Measurements from ENCODE around the gene SDE2. TPM values are rescaled to one million over a fixed set of nuclear protein-coding genes. Genes with fewer than 3 reads are reported as not detected.
"Not testable (repeated sequence)": the region's sequence is repeated elsewhere in the genome, so short reads cannot be mapped to it uniquely, and the experiment has no call there.

SDE2 gene
- total and polyA plus RNA-seq, 10 of the 15 experiments (the other 5 are each of a cell fraction or from before 2014, with no cell fraction given) = 2.7 to 19.4 (median 12.6) TPM

DNA sequence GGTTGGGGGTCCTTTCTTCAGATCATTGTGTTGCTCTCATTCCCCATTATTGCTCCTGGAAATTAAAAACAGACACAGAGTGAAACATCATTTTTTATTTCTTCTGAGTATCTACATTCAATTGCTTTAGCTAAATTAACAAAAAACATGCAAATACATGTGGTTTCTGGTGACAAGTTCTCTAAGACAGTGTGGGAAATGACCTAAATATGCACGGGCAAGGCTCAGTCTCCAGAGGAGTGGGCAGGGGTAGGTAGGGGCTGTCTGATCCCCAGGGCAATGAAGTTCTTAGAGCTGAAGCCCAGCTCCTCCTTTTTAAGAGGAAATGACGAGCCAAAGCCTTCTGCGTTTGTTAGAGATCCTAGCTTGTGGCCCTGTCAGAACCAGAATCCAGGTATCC is 62.6 kb downstream of the SDE2 start:
- H3K4me2 ChIP-seq (ENCODE audit: control insufficient read depth, insufficient read depth) = no peak overlapping the region
- intact Hi-C loops (cut with micrococcal nuclease; ENCODE audit: unreplicated experiment) (no loop called here), in situ Hi-C loops (cut with MboI) (no loop called here)
- 28% methylated on average over 3 of the region's 3 CpGs for WGBS (ENCODE audit: insufficient coverage, insufficient replicate concordance, low lambda C conversion rate, missing lambda C conversion rate)
- FAIRE-seq = no peak
- ChIA-PET SMC1A (ENCODE audit: uncharacterized antibody, unreplicated experiment) (interaction anchor here (1.2 kb wide), 1 partner anchor 9 kb away, joined by 3 read pairs; no protein-coding TSS in a partner anchor), RAD21 (ENCODE audit: unreplicated experiment) (interaction anchor here (0.6 kb wide), 1 partner anchor 803 kb away, joined by 3 read pairs; no protein-coding TSS in a partner anchor), CTCF (interaction anchor here (1.9 kb wide), 1 partner anchor 26 kb away, joined by 8 read pairs; no protein-coding TSS in a partner anchor), POLR2A (no interaction called here)
- no peaks in the 10 kb centered on the region for H4K20me1 ChIP-seq (ENCODE audit: control insufficient read depth, insufficient read depth)
- TF ChIP-seq BHLHE40 (IDR thresholded peaks at IDR 0.05; ENCODE audit: borderline replicate concordance in 1 of 2, low read depth in 2 of 2, low read length in 1 of 2) (no peak), GABPA (IDR thresholded peaks at IDR 0.05; ENCODE audit: low read depth) (no peak), POU2F2 (IDR thresholded peaks at IDR 0.05; ENCODE audit: borderline replicate concordance, low read depth, low read length) (no peak), E2F8 (IDR thresholded peaks at IDR 0.05; ENCODE audit: low read depth, partially characterized antibody) (no peak), NR2C1 (IDR thresholded peaks at IDR 0.05) (no peak), BRCA1 (IDR thresholded peaks at IDR 0.05; ENCODE audit: low read depth, low read length) (no peak), MTA3 (IDR thresholded peaks at IDR 0.05; ENCODE audit: borderline replicate concordance, low read length) (no peak)
- no peak overlapping the region for H3K4me3 ChIP-seq
- H3K27ac ChIP-seq (ENCODE audit: control insufficient read depth, insufficient read depth) = no peak overlapping the region
- H3K9ac ChIP-seq (ENCODE audit: control insufficient read depth, insufficient read depth, low read length) = no peak overlapping the region
- no peaks in the 10 kb centered on the region for H3K36me3 ChIP-seq (ENCODE audit: control insufficient read depth in 2 of 2, insufficient read depth in 2 of 2, low read length in 1 of 2)
- H3K4me1 ChIP-seq (ENCODE audit: control insufficient read depth, insufficient read depth, low read length) = peaks cover under 1% of the 10 kb centered on the region
- BruUV-seq (replicated peaks) = no TSS peak
- no peaks in the 10 kb centered on the region for H3K27me3 ChIP-seq (replicated peaks in 1 of 2; ENCODE audit: control insufficient read depth in 2 of 2, insufficient read depth in 2 of 2, low read length in 1 of 2)
- no peak for ATAC-seq
- no peak for DNase-seq (ENCODE audit: low read depth, low spot score)
- no peaks in the 10 kb centered on the region for H3K9me3 ChIP-seq (replicated peaks; ENCODE audit: control insufficient read depth, insufficient read depth, low read length)
- H3K79me2 ChIP-seq (ENCODE audit: control insufficient read depth, insufficient read depth, low read length) = no peaks in the 10 kb centered on the region
- H2AFZ ChIP-seq (ENCODE audit: control insufficient read depth, low read depth, low read length) = no peak overlapping the region

DNA sequence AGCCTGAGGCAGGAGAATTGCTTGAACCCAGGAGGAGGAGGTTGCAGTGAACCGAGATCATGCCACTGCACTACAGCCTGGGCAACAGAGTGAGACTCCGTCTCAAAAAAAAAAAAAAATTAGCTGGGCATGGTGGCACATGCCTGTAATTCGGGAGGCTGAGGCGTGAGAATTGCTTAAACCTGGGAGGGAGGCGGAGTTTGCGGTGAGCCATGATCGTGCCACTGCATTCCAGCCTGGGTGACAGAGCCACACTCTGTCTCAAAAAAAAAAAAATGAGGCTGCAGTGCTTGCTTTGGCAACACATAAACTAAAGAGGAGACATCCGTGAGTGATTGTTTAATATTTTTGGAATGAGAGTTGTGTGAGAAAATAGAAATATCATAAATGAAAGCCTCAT is 63.1 kb downstream of the SDE2 start:
- ATAC-seq; H3K27me3 ChIP-seq (replicated peaks in 1 of 2; ENCODE audit: control insufficient read depth in 2 of 2, insufficient read depth in 2 of 2, low read length in 1 of 2); H3K4me1 ChIP-seq (ENCODE audit: control insufficient read depth, insufficient read depth, low read length); H3K27ac ChIP-seq (ENCODE audit: control insufficient read depth, insufficient read depth); POLR2A ChIA-PET; H2AFZ ChIP-seq (ENCODE audit: control insufficient read depth, low read depth, low read length); H3K79me2 ChIP-seq (ENCODE audit: control insufficient read depth, insufficient read depth, low read length); RAD21 ChIA-PET (ENCODE audit: unreplicated experiment); H4K20me1 ChIP-seq (ENCODE audit: control insufficient read depth, insufficient read depth); H3K36me3 ChIP-seq (ENCODE audit: control insufficient read depth in 2 of 2, insufficient read depth in 2 of 2, low read length in 1 of 2); in situ Hi-C loops (cut with MboI); BruUV-seq (replicated peaks); FAIRE-seq; H3K9me3 ChIP-seq (replicated peaks; ENCODE audit: control insufficient read depth, insufficient read depth, low read length); H3K9ac ChIP-seq (ENCODE audit: control insufficient read depth, insufficient read depth, low read length); DNase-seq (ENCODE audit: low read depth, low spot score); H3K4me3 ChIP-seq; H3K4me2 ChIP-seq (ENCODE audit: control insufficient read depth, insufficient read depth); intact Hi-C loops (cut with micrococcal nuclease; ENCODE audit: unreplicated experiment); CTCF ChIA-PET: not testable (repeated sequence)
- 40% methylated on average over 7 of the region's 8 CpGs for WGBS (ENCODE audit: insufficient coverage, insufficient replicate concordance, low lambda C conversion rate, missing lambda C conversion rate)
- SMC1A ChIA-PET (ENCODE audit: uncharacterized antibody, unreplicated experiment) = interaction anchor here (1.2 kb wide), 1 partner anchor 10 kb away, joined by 3 read pairs; no protein-coding TSS in a partner anchor
